Naive thymus-derived CD4-positive, alpha-beta T cell (primary cell): ENCODE measurements around the gene E2F6. TPM values are rescaled to one million over a fixed set of nuclear protein-coding genes. Genes with fewer than 3 reads are reported as not detected.

ENCODE experiments used
- ATAC-seq: fragments of 150-1000 bp; cut with Tn5 transposase; 2 replicates; pipeline ENCODE4 v1.10.0; 2021; ENCODE audit warnings: mild to moderate bottlenecking, moderate library complexity
- CTCF ChIA-PET: fragments of 350-600 bp; sonication (Branson Sonifier 250); formaldehyde crosslinking; loops from one replicate; lab custom pipeline; 2021; ENCODE audit warnings: antibody characterized with exemption; lab: Charles Lee
- POLR2A ChIA-PET: fragments of 350-600 bp; sonication (Branson Sonifier 250); formaldehyde crosslinking; loops from one replicate; lab custom pipeline; 2021; ENCODE audit warnings: antibody characterized with exemption, inconsistent platforms; lab: Charles Lee
- DNase-seq, 9 donors: peaks; one replicate each; pipeline versions ENCODE4 v3.0.0 to v3.0.0-alpha.2; 2020 to 2022; ENCODE audit warnings: mixed read lengths in 1 of 9
- H3K27ac ChIP-seq: one replicate; pipeline ENCODE4 v1.7.0; 2013; ENCODE audit warnings: mild to moderate bottlenecking, low read depth, low read length, moderate library complexity
- H3K27me3 ChIP-seq, 2 donors: one replicate each; pipeline ENCODE4 v1.7.0; 2013; ENCODE audit warnings: low read length in 2 of 2, mild to moderate bottlenecking in 2 of 2, moderate library complexity in 2 of 2; ENCODE audit not compliant: control insufficient read depth in 2 of 2, insufficient read depth in 2 of 2
- H3K36me3 ChIP-seq, 3 experiments: 1 replicate in 2 of 3; 2 replicates in 1 of 3; pipeline ENCODE4 v1.7.0; 2013; ENCODE audit warnings: low read length in 3 of 3, mild to moderate bottlenecking in 3 of 3, moderate library complexity in 1 of 3; ENCODE audit not compliant: insufficient read depth in 3 of 3, control insufficient read depth in 2 of 3
- H3K4me1 ChIP-seq, 2 donors: one replicate each; pipeline ENCODE4 v1.7.0; 2013; ENCODE audit warnings: low read length in 2 of 2, mild to moderate bottlenecking in 2 of 2, moderate library complexity in 1 of 2; ENCODE audit not compliant: control insufficient read depth in 2 of 2, insufficient read depth in 2 of 2
- H3K4me3 ChIP-seq: 2 replicates; pipeline ENCODE4 v1.7.0; 2013; ENCODE audit warnings: mild to moderate bottlenecking, low read length
- H3K9me3 ChIP-seq, 3 experiments: 1 replicate in 2 of 3; 2 replicates in 1 of 3; pipeline ENCODE4 v1.7.0; 2013; ENCODE audit warnings: low read length in 3 of 3; ENCODE audit not compliant: control insufficient read depth in 2 of 3
- H3K27ac Mint-ChIP-seq, 9 donors: one replicate each; pipeline ENCODE4 v1.8.0; 2020 to 2022; ENCODE audit warnings: mixed read lengths in 9 of 9, mild to moderate bottlenecking in 8 of 9, moderate library complexity in 5 of 9, inconsistent platforms in 2 of 9
- H3K27me3 Mint-ChIP-seq, 5 donors: one replicate each; pipeline ENCODE4 v1.8.0; 2021 to 2022; ENCODE audit warnings: mixed read lengths in 5 of 5, mild to moderate bottlenecking in 1 of 5
- H3K36me3 Mint-ChIP-seq, 5 donors: one replicate each; pipeline ENCODE4 v1.8.0; 2020 to 2022; ENCODE audit warnings: mixed read lengths in 5 of 5, mild to moderate bottlenecking in 3 of 5, inconsistent platforms in 1 of 5
- H3K4me1 Mint-ChIP-seq, 7 donors: one replicate each; pipeline ENCODE4 v1.8.0; 2020 to 2022; ENCODE audit warnings: mixed read lengths in 7 of 7, mild to moderate bottlenecking in 3 of 7, inconsistent platforms in 1 of 7
- H3K4me3 Mint-ChIP-seq, 10 donors: one replicate each; pipeline ENCODE4 v1.8.0; 2020 to 2022; ENCODE audit warnings: mild to moderate bottlenecking in 10 of 10, mixed read lengths in 10 of 10, moderate library complexity in 6 of 10, inconsistent platforms in 2 of 10
- H3K9me3 Mint-ChIP-seq, 11 donors: one replicate each; pipeline ENCODE4 v1.8.0; 2020 to 2022; ENCODE audit warnings: mixed read lengths in 11 of 11, mild to moderate bottlenecking in 4 of 11, inconsistent platforms in 1 of 11, moderate library complexity in 1 of 11
- intact Hi-C, 2 donors: fragments of 100-400 bp; cut with micrococcal nuclease; formaldehyde crosslinking; loops; one replicate each; pipeline ENCODE4 v1.15.1; 2023
- polyA plus RNA-seq, 2 donors: library from polyadenylated mRNA; unstranded; fragments of 300-500 nt; fragmentation: Illumina TruSeq; gene quantifications; one replicate each; pipeline ENCODE4 v1.2.3, GENCODE V29; 2021
- total RNA-seq, 6 experiments: library from RNA in 5 of 6; stranded (reverse) in 5 of 6; gene quantifications; 1 replicate in 5 of 6; 2 replicates in 1 of 6; pipeline ENCODE4 v1.2.3 and lab custom pipeline; 2021 to 2026

E2F6 gene
- total and polyA plus RNA-seq, 7 experiments from 2014 or later, result 3.1 to 11.6 (median 6.7) TPM

- Histone ChIP-seq H3K4me1 (no peaks in the 10 kb centered on the region), H3K36me3 (no peaks in the 10 kb centered on the region), H3K4me3 (no peak overlapping the region), H3K27me3 (no peaks in the 10 kb centered on the region), H3K9me3 (no peaks in the 10 kb centered on the region), H3K27ac (no peak overlapping the region)
- DNase-seq (no peak), ATAC-seq (no peak)
- ChIA-PET CTCF (no interaction called here), POLR2A (no interaction called here)
- Mint-ChIP-seq H3K9me3 (no peaks in the 10 kb centered on the region), H3K4me3 (no peak overlapping the region), H3K27me3 (no peaks in the 10 kb centered on the region), H3K36me3 (peaks cover 0 to 14% (median 5%) of the 10 kb centered on the region in 5 donors), H3K4me1 (no peaks in the 10 kb centered on the region), H3K27ac (no peak overlapping the region)
- intact Hi-C loops, result no loop called here
Observed at GRCh38 chr2:11435036-11435435, 30.9 kb downstream of the E2F6 start.

GRCh38 chr2:11434443-11434842 is 31.5 kb downstream of the E2F6 start:
- H3K36me3 ChIP-seq, result no peaks in the 10 kb centered on the region
- Mint-ChIP-seq H3K36me3 (peaks cover 0 to 14% (median 3%) of the 10 kb centered on the region in 5 donors), H3K4me1 (no peaks in the 10 kb centered on the region), H3K9me3 (no peaks in the 10 kb centered on the region), H3K4me3 (no peak overlapping the region), H3K27ac (no peak overlapping the region), H3K27me3 (no peaks in the 10 kb centered on the region)
- H3K4me3 ChIP-seq, result no peak overlapping the region
- no peak for DNase-seq
- H3K27me3 ChIP-seq, result no peaks in the 10 kb centered on the region
- H3K27ac ChIP-seq, result no peak overlapping the region
- ChIA-PET CTCF (no interaction called here), POLR2A (no interaction called here)
- H3K9me3 ChIP-seq, result no peaks in the 10 kb centered on the region
- ATAC-seq, result no peak
- no peaks in the 10 kb centered on the region for H3K4me1 ChIP-seq
- intact Hi-C loops, result no loop called here

GRCh38 chr2:11433822-11434221 is 32.1 kb downstream of the E2F6 start:
- peaks cover 0 to 17% (median 3%) of the 10 kb centered on the region in 5 donors for H3K36me3 Mint-ChIP-seq
- Histone ChIP-seq H3K9me3 (no peaks in the 10 kb centered on the region), H3K4me1 (no peaks in the 10 kb centered on the region), H3K4me3 (no peak overlapping the region), H3K27ac (no peak overlapping the region), H3K27me3 (no peaks in the 10 kb centered on the region), H3K36me3 (no peaks in the 10 kb centered on the region)
- intact Hi-C loops, result no loop called here
- ATAC-seq (no peak), DNase-seq (no peak)
- H3K27ac Mint-ChIP-seq, result no peak overlapping the region
- no peaks in the 10 kb centered on the region for H3K4me1 Mint-ChIP-seq
- ChIA-PET CTCF (no interaction called here), POLR2A (no interaction called here)
- H3K9me3 Mint-ChIP-seq, result no peaks in the 10 kb centered on the region
- no peak overlapping the region for H3K4me3 Mint-ChIP-seq
- H3K27me3 Mint-ChIP-seq, result no peaks in the 10 kb centered on the region

- Histone ChIP-seq H3K4me1 (no peaks in the 10 kb centered on the region), H3K27me3 (no peaks in the 10 kb centered on the region), H3K27ac (no peak overlapping the region), H3K9me3 (no peaks in the 10 kb centered on the region), H3K4me3 (no peak overlapping the region), H3K36me3 (no peaks in the 10 kb centered on the region)
- ATAC-seq, result no peak
- intact Hi-C loops, result no loop called here
- POLR2A ChIA-PET, result no interaction called here
- H3K36me3 Mint-ChIP-seq, result peaks cover 0 to 17% (median 2%) of the 10 kb centered on the region in 5 donors
- H3K4me3 Mint-ChIP-seq, result no peak overlapping the region
- no peak overlapping the region for H3K27ac Mint-ChIP-seq
- H3K27me3 Mint-ChIP-seq, result no peaks in the 10 kb centered on the region
- DNase-seq, result no peak
- H3K9me3 Mint-ChIP-seq, result no peaks in the 10 kb centered on the region
- CTCF ChIA-PET, result no interaction called here
- H3K4me1 Mint-ChIP-seq, result no peaks in the 10 kb centered on the region
Observed at GRCh38 chr2:11430729-11431128, 35.2 kb downstream of the E2F6 start.

- ATAC-seq (no peak), DNase-seq (no peak)
- Mint-ChIP-seq H3K27me3 (peaks cover 0 to 2% (median 0%) of the 10 kb centered on the region in 5 donors), H3K9me3 (peaks cover 0 to under 1% (median 0%) of the 10 kb centered on the region in 11 donors), H3K27ac (no peak overlapping the region), H3K36me3 (peaks cover 0 to 6% (median 0%) of the 10 kb centered on the region in 5 donors), H3K4me3 (no peak overlapping the region), H3K4me1 (no peaks in the 10 kb centered on the region)
- Histone ChIP-seq H3K27ac (no peak overlapping the region), H3K4me1 (no peaks in the 10 kb centered on the region), H3K36me3 (no peaks in the 10 kb centered on the region), H3K27me3 (no peaks in the 10 kb centered on the region), H3K9me3 (no peaks in the 10 kb centered on the region), H3K4me3 (no peak overlapping the region)
- ChIA-PET CTCF (no interaction called here), POLR2A (no interaction called here)
- intact Hi-C loops, result no loop called here
Observed at GRCh38 chr2:11427224-11427623, 38.7 kb downstream of the E2F6 start.

GRCh38 chr2:11422901-11423435 is 43.0 kb downstream of the E2F6 start:
- ChIA-PET CTCF (no interaction called here), POLR2A (no interaction called here)
- H3K27me3 Mint-ChIP-seq, result peaks cover 0 to 5% (median 0%) of the 10 kb centered on the region in 5 donors
- Histone ChIP-seq H3K36me3 (no peaks in the 10 kb centered on the region), H3K27me3 (no peaks in the 10 kb centered on the region), H3K9me3 (peaks cover 0 to 5% (median 0%) of the 10 kb centered on the region in 3 experiments), H3K4me1 (no peaks in the 10 kb centered on the region), H3K27ac (no peak overlapping the region), H3K4me3 (no peak overlapping the region)
- peaks cover 0 to 5% (median 0%) of the 10 kb centered on the region in 5 donors for H3K36me3 Mint-ChIP-seq
- intact Hi-C loops, result no loop called here
- no peak for ATAC-seq
- H3K27ac Mint-ChIP-seq, result no peak overlapping the region
- H3K4me3 Mint-ChIP-seq, result no peak overlapping the region
- no peaks in the 10 kb centered on the region for H3K4me1 Mint-ChIP-seq
- DNase-seq, result no peak
- peaks cover 0 to 7% (median 6%) of the 10 kb centered on the region in 11 donors for H3K9me3 Mint-ChIP-seq

- Histone ChIP-seq H3K4me1 (no peaks in the 10 kb centered on the region), H3K27ac (no peak overlapping the region), H3K36me3 (no peaks in the 10 kb centered on the region), H3K4me3 (no peak overlapping the region), H3K9me3 (peaks cover 0 to 8% (median 0%) of the 10 kb centered on the region in 3 experiments), H3K27me3 (no peaks in the 10 kb centered on the region)
- Mint-ChIP-seq H3K36me3 (peaks cover 0 to 6% (median 0%) of the 10 kb centered on the region in 5 donors), H3K4me1 (no peaks in the 10 kb centered on the region), H3K9me3 (peaks cover 0 to 11% (median 6%) of the 10 kb centered on the region in 11 donors), H3K27ac (no peak overlapping the region), H3K27me3 (peaks cover 0 to 5% (median 0%) of the 10 kb centered on the region in 5 donors), H3K4me3 (no peak overlapping the region)
- intact Hi-C loops, result no loop called here
- ATAC-seq (no peak), DNase-seq (no peak)
- ChIA-PET POLR2A (no interaction called here), CTCF (no interaction called here)
Observed at GRCh38 chr2:11422491-11422865, 43.5 kb downstream of the E2F6 start.
